ENCODE results near the gene NRIP1.

The NRIP1 gene, protein sequence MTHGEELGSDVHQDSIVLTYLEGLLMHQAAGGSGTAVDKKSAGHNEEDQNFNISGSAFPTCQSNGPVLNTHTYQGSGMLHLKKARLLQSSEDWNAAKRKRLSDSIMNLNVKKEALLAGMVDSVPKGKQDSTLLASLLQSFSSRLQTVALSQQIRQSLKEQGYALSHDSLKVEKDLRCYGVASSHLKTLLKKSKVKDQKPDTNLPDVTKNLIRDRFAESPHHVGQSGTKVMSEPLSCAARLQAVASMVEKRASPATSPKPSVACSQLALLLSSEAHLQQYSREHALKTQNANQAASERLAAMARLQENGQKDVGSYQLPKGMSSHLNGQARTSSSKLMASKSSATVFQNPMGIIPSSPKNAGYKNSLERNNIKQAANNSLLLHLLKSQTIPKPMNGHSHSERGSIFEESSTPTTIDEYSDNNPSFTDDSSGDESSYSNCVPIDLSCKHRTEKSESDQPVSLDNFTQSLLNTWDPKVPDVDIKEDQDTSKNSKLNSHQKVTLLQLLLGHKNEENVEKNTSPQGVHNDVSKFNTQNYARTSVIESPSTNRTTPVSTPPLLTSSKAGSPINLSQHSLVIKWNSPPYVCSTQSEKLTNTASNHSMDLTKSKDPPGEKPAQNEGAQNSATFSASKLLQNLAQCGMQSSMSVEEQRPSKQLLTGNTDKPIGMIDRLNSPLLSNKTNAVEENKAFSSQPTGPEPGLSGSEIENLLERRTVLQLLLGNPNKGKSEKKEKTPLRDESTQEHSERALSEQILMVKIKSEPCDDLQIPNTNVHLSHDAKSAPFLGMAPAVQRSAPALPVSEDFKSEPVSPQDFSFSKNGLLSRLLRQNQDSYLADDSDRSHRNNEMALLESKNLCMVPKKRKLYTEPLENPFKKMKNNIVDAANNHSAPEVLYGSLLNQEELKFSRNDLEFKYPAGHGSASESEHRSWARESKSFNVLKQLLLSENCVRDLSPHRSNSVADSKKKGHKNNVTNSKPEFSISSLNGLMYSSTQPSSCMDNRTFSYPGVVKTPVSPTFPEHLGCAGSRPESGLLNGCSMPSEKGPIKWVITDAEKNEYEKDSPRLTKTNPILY (N-terminal part only)

DNA sequence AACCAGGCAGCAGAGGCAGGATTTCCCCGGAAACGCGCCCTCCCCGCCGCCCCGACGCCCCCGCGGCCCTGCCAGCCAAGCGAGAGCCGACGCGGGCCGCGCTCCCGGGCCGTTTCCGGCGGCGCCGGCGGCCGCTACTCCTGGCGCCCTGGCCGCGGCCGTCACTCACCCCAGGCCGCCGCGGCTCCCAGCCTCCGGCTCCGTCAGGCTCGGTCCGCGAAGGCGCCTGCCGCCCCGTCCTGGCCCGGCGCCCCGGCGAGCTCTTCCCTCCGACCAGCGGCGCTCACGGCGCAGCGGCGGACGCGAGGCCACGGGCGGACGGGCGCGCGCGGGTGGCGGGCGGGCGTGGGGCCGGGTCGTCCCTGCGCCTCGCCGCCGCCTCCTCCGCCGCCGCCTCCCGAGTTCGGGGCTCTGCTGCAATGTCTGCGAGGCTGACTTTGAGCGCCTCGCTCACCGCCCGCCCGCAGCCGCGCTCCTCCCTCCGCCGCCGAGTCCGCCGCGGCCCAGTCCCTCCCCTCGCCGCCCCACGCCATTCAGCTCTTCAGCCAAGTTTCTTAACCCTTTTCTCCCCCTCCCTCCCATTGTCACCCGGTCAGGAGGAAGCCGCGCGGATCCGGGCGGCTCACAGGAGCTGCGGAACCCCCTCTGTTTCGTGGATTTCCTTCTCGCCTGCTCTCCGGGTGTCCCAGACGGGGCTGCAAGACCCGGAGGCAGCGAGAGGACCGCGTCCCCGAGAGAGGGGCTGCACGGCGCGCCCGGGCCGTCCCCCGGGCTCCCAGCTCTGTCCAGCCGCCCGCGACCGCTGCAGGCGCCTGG lies at the start of gene NRIP1:
Gene NRIP1, minus strand, starts transcription at position 425 of the 816 bp plus-strand sequence. CDS start 96,808 bp downstream, outside the sequence.
- no peak for DNase-seq (ENCODE audit: low spot score)

DNA sequence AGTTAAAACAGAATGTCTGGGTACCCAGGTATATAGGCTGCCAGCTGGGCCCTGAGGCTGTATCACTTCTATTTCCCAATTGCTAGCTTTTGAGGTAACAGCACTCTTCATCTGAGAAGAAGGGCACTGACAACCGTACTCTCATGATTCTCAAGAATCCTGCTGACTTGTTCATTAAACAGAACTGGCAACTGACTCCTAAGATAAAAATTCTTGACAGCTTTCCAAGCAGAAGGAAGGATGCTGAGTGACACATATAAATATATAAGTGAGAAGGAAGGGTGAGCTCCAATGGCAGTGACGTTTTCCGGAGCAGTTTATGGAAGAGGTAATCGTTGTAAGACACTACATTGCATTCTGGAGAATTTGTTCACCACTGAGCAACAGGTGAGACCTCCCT lies 48.1 kb upstream of the NRIP1 start:
- no peak for DNase-seq (ENCODE audit: low spot score)

DNA sequence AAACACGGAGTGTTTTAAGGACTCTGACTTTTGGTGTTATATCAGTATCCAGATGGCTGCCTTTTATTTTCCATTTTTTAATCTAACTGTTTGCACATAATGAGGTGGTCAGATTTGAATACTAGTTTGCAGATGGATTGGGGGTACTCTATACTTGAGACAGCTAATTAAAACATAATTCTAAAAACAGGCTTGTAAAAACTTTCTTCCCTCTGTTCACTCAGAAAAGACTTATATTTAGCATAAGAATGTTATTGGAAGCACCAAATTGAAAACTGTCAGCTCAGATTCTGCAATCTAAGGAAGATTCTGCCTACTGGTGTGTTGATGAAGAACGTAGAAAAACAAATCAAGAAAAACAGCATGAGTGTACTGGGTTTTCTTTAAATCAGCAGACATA lies 44.0 kb upstream of the NRIP1 start:
- no peak for DNase-seq (ENCODE audit: low spot score)

DNA sequence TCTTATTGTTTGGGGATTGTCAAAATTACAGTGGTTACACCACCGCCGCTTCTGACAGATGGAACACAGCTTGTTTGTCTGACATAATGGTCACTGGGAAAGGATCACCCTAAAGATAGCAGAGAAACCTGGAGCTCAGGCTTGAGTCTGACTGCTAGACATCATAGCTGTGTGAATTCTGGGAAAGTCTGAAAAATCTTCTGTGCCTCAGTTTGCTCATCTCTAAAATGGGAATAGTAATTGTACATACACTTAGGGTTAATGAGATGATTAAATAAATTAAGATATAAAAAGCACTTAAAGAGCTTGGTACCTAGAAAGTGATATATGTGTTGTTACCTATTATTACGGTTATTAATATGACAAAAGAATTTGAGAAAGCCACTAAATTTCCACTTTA lies 39.7 kb upstream of the NRIP1 start:
- no peak for DNase-seq (ENCODE audit: low spot score)

DNA sequence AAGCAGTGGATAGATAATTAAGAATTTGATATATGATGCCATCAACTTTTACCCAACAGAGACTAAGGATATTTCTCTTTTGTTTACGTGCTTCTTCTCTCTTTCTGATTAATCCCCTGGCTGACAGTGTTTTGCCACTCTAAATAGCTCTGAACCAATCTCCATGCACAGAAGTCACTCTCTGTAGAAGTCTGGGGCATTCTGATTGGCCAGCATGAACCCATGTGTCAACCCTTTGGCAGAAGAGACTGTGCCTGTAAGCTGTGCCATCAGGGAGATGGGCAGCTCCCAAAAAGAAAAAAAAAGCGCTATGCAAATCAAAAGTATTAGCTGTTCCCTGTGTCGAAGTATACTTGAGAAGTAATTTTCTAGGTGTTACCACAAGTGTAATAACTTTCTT lies 34.1 kb upstream of the NRIP1 start:
- DNase-seq (ENCODE audit: low spot score), result no peak

DNA sequence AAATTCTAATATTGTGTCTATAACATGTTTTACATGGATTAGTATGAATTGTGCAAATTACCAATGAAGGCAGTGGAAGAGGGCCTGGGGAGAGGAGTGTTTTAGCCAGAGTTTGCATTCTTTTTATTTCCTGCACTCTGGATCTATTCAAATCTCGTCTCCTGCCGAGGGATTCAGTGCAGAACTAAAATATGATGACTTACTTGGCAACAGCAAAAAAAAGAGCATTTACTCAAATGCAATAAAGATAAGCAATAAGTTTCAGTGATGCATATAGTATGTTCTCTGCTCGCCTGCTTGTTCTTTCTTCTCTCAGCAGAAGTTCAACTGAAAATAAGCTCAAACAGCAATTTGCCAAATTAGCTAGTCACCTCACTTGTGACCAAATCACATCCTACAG lies 33.4 kb upstream of the NRIP1 start:
- DNase-seq (ENCODE audit: low spot score), result no peak

DNA sequence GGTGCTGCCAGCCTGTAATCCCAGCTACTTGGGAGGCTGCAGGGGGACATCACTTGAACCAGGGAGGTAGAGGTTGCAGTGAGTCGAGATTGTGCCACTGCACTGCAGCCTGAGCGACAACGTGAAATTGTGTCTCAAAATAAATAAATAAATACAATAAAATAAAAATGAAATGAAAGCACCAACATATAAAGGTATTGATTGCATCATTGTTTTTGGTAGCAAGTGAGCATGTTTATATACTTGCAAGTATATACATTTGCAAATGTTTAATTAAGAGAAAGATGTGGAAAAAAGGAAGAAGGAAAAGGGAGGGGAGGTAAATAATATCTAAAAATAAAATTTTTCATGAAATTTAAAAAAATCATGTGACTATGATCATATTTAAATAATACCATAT lies 32.8 kb upstream of the NRIP1 start:
- no peak for DNase-seq (ENCODE audit: low spot score)

DNA sequence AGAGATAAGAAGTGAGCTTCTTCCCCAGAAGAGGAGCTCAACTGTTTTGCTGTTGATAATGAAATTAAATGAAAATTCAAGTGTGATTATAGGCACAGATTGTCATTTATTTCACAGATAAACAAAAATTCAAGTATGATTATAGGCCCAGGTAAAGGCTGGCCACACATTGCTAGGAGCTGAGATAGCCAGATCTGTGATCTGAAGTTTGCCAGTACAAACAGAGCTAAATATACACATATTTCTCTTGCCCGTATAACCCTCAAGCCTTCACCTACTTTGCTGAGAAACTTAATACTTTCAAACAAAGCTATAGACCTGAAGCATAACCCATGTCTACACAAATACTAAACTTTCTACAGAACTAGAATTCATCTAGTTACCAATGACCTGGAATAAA lies 31.3 kb upstream of the NRIP1 start:
- DNase-seq (ENCODE audit: low spot score), result no peak

DNA sequence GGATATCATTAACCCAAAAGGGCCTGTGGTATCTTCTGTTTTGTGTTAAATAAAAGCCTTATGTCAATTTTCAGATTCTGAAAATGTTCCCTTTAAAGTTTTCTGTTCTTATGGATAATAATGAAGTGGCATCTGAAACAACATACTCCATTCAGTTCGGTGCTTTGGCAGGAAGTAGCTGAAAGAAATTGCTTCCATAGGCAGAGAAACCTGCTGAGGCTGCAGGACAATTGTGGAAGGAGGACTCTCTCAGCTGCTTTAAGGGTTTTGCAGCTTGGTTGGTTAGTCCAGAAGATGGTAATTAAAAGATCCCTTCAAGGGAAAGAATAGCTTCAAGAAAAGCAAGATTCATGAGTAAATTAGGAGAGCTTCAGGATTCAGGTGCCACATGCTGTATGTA lies 30.5 kb upstream of the NRIP1 start:
- no peak for DNase-seq (ENCODE audit: low spot score)

DNA sequence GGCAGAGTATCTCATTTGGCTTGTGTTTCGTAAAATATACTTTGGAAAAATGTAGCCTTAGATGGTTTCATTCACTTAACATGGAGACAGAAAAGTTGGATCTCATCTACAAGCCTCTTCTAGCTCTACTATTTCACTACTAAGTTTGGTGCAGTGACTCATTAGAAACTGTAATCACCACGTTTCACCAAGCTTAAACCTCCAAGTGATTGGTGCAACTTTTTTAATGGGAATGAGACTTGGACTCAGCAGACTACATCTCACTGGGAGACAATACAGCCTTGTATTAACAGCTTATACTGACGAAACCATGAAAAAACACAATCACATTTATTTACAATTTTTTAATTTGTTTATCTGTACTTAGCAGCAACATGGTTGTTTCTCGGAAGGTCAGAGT lies 29.9 kb upstream of the NRIP1 start:
- DNase-seq (ENCODE audit: low spot score), result no peak

DNA sequence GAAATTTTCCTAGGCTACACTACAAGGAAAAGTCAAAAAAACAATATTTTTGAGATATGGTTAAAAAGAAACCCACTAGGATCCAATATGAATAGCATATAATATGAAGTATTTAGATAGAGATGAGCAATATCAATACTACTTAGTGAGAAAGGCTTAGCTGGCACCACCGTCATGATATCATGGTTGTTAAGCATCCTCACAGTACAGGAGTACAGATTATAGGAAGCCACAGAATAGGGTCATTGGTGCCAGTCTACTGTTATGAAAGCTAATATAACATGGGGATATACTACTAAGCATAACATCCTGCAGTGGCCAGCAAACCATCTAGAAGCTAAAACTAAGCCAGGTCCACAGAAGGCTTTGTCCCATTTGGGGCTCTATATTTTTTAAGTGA lies 28.4 kb upstream of the NRIP1 start:
- DNase-seq (ENCODE audit: low spot score), result no peak

DNA sequence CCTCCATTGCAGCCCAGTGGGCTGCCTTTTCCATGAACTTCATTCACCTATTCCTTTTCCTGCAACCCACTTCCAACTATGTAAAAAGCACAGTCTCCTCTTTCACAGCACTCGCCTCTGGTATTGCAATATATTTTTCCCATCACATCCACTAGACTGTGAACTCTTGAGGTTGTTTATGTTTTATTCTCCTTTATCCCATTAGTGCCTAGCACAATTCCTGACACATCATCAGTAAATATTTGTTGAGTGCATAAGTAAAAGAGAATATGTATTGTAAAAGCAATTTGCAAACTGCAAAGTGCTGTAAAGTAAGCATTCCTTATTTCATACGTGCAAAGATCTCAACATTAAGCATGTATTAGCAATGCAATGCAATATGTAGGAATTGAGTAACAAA lies 27.9 kb upstream of the NRIP1 start:
- no peak for DNase-seq (ENCODE audit: low spot score)

DNA sequence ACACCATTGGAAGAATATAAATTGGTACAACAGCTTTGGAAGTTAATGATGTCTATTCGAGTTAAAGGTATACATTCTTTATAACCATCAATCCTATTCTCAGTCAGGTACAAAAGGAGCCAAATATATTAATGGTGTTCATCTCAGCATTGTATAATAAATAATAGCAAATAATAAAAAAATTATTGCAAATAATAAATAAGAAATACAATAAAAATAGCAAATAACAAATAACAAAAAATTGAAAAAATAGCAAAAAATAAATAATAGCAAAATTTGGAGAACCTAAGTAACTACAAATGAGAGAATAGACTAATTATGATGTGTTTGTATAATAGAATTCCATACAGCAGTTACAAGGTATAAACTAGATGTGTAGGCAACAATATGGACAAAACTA lies 25.6 kb upstream of the NRIP1 start:
- DNase-seq (ENCODE audit: low spot score), result no peak

DNA sequence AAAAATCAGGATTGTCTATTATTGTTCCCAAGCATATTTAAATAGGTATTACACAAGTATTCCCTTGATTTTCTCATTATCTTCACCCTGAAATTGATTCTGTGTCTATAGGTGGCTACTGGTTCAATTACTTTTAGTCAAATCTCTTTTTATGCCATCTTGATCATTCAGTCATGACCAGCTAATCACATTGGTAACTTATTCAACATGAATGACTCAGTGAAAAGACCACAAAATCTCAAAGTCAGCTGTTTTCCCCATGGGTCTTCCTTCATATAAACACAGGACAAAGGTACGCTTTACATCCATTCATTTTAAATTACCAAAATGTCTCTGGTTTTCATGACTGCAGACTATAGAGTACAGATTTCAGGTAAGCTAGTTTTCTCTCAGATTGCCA lies 23.7 kb upstream of the NRIP1 start:
- no peak for DNase-seq (ENCODE audit: low spot score)

DNA sequence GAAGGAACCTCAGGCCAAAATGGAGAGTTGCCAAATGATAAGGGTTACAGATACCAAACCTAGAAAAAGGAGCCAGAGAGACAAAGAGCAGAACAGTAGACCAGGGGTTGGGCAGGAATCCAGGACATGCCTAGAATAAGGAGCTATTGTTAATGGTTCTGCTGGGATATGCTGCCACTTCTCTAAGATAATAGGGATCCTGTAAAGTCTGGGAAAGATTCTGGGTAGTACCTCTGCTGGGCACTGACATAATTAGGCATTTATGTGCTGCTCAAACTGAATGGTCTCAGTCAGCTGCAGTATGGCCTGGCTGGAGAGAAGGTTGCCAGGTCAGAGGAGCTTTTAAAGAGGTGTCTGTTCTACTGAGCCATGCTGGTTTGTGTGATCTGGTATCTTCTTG lies 19.9 kb upstream of the NRIP1 start:
- DNase-seq (ENCODE audit: low spot score), result no peak

DNA sequence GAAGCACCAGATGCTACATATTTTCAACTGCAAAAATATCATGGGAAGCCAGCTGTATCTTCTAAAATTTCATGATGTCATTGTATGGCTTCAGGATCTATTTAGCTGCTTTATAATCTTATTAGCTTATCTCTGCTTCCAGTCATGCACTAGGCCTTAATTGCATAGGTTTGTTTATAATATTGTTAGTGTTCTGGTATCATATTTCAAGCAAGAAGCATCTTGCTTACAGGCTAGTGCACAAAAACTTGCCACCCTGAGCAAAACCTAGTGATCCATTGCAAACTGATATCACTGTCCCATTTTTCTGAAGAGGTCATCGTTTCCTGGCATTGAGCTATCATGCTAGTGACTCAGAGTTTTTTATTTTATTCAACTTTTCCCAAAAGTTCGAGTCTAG lies 15.7 kb upstream of the NRIP1 start:
- no peak for DNase-seq (ENCODE audit: low spot score)

DNA sequence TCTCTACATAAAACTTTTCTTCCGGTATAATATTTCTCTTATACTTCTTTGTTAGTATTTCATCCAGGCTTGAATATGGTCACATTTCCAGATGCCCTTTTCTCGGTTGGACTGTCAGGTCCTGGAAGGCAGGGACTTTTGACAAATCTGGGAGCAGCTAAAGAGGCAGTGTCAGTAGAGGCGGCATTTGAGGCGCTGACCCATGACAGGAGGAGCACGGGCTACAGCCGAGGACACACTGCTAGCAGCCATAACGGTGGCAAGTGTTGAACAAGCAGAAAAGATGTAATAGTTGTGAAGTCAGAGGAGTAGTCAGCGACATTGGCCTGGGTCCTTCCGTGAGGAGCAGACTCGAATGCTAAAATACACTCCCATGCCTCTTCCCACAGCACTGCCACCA lies 14.5 kb upstream of the NRIP1 start:
- DNase-seq (ENCODE audit: low spot score), result no peak

DNA sequence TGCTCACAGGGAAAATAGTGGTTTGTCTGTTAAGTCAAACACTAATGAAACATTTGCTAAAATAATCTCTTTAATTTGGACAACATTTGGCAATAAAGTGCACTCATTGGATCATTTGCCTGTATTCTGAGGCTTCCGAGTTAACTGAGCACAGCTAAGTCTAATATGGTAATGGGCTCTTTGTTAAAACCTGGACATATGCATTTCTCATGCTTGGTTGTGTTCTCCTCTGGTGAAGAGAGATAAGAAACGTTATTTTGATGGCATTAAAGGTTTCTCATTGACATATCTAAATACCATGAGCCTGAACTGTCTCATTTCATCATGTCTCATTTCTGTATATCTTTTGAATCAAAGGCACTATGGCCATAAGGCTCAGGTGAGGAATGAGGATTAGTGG lies 13.4 kb upstream of the NRIP1 start:
- DNase-seq (ENCODE audit: low spot score), result no peak

DNA sequence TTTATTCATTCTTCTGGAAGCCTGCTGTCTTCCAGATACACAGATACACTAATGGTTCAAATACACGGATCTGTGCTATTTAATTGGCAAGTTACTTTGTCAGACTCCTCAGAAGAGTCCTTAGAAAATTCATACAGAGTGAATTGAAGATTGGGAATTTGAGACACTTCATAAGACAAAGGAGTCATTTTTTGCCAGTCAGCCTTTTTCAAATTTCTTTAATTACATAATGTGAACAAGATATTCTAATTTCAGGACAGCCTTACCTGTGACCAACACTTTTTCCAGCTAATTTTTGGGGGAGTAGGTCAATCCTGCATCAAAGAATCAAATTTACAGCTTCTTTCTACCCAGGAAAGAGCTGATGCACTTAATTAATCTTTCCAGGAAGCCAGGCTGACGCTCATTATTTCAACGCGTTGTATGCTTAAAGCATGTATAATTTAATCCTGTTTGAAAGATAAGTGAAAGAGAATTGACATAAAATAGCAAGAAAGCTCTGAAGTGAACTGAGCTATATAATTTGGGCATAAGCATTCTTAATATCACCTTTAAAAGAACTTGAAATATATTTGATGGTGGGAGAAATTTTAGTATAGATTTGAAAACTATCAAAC lies 12.8 kb upstream of the NRIP1 start:
- no peak for DNase-seq (ENCODE audit: low spot score)

DNA sequence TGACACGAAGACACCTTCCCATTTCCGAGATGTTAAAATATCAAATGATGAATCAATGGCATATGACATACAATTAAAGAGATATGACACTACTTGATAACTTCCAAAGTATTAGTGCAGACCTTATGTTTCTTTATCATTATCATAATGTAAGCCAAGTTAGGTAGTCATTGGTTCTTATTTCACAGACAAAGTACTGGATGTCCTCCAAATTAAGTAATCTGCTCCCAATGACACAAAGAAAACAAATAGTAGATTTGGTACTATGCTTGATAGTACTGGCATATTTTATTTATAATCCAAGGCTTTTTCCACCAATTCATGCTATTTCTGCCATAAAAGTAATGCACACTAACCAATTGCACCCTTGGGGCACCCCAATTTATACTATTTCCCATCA lies 11.9 kb upstream of the NRIP1 start:
- no peak for DNase-seq (ENCODE audit: low spot score)

DNA sequence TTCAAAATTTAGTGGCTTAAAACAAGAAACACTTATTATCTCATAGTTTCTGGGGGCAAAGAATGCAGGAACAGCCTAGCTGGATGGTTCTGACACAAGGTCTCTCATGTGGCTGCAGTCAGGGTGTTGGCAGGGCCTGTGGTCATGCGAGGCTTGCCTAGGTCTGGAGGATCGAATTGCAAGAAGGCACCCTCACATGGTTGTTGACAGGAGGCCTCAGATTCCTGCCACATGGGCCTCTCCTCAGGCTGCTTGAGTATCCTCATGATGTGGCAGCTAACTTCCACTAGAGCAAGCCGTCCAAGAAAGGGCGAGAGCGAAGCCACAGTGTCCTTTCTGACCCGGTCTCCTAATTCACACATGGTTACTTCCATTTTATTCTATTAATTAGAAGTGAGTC lies 6.2 kb upstream of the NRIP1 start:
- no peak for DNase-seq (ENCODE audit: low spot score)

DNA sequence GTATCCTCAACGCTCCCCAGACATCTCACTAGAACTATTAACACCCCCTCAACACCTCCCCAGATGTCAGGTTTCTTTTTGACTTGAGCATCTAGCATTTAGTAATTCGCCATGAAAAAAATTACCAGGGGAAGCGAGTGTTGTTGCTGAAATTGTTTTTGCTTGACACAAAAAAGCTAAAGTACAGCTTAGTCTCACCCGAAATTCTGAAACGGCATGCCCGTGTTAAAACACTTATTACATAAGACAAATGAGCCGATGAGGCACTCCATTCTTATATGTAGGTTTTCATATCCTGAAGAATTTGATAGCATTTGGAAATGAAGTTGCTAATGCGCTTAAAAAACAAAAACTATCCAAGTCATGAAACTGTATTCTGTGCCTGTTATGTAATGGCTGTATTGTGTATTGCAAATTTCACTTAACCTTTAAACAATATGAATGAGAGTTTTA lies 1.3 kb upstream of the NRIP1 start:
- DNase-seq (ENCODE audit: low spot score), result no peak
